CD4-positive, alpha-beta T cell treated with Interleukin-2 at 100 ng/mL for 4 hours (primary cell): ENCODE measurements around the gene LIPG.
A peak's percentile ranks its signal among the peaks of the same experiment; 100 is the strongest.

ENCODE experiments used
- DNase-seq: peaks from one replicate; pipeline ENCODE4 v3.0.0-alpha.2; 2020; ENCODE audit warnings: low spot score

LIPG gene

GRCh38 chr18:49546719-49547273 is 15.1 kb upstream of the LIPG start:
- no peak for DNase-seq

DNA sequence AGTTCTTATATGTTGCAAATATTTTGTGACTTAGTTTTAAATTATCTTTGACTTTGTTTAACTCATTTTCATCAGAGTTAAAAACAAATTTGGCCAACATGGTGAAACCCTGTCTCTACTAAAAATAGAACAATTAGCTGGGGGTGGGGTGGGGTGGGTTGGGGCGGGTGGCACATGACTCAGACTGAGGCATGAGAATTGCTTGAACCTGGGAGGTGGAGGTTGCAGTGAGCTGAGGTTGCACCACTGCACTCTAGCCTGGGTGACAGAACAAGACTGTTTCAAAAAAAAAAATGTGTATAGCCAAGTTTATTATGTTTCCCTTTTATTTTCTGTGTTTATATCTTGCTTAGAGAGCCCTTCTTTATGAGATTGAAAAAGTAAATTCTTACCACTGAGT is 14.2 kb upstream of the LIPG start:
- DNase-seq, result no peak

GRCh38 chr18:49548229-49548636 is 13.6 kb upstream of the LIPG start:
- DNase-seq, result no peak

- DNase-seq, result no peak
Observed at GRCh38 chr18:49550621-49551339, 11.1 kb upstream of the LIPG start.

GRCh38 chr18:49553003-49553402 is 8.9 kb upstream of the LIPG start:
- DNase-seq, result no peak

GRCh38 chr18:49555641-49556040 is 6.2 kb upstream of the LIPG start:
- no peak for DNase-seq

DNA sequence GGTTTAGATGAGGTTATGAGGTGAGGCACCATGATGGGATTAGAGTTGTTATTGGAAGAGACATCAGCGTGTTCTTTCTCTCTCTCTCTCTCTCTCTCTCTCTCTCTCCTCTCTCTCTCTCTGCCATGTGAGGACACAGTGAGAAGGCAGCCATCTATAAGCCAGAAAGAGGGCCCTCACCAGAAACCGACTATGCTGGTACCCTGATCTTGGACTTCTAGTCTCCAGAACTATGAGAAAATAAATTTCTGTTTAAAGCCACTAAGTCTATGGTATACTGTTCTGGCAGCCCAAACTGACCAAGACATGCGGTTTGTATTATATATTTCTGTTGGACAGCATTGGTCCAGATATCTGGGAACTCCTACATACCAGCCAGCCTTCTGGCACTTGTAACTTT is 3.5 kb upstream of the LIPG start:
- no peak for DNase-seq

DNA sequence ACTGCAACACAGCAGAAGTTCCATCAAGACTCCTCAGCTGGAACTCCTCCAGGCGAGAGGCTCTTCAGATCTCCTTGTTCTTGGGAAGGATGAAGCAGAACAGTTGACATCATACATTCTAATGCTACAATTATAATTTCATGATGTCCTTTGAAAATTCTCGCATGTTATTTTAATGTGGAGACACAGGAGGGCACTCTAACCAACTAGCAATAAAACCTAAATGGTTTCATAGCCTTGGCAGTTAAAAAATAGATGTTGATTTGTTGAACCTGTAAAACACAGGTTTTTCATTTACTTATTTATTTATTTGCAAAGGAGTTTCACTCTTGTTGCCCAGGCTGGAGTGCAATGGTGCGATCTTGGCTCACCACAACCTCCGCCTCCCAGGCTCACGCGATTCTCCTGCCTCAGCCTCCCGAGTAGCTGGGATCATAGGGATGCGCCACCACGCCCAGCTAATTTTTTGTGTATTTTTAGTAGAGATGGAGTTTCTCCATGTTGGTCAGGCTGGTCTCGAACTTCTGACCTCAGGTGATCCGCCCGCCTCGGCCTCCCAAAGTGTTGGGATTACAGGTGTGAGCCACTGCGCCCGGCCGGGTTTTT is 2.4 kb upstream of the LIPG start:
- DNase-seq, result peak; percentile 37

- no peak for DNase-seq
Observed at GRCh38 chr18:49560277-49560623, 1.6 kb upstream of the LIPG start.

GRCh38 chr18:49560624-49561288 is 1.1 kb upstream of the LIPG start:
- DNase-seq, result no peak

- DNase-seq, result no peak
Observed at GRCh38 chr18:49562481-49563129, 748 bp downstream of the LIPG start.

GRCh38 chr18:49563130-49563540 is 1.3 kb downstream of the LIPG start:
- no peak for DNase-seq

GRCh38 chr18:49563701-49564517 is 2.1 kb downstream of the LIPG start:
- no peak for DNase-seq

DNA sequence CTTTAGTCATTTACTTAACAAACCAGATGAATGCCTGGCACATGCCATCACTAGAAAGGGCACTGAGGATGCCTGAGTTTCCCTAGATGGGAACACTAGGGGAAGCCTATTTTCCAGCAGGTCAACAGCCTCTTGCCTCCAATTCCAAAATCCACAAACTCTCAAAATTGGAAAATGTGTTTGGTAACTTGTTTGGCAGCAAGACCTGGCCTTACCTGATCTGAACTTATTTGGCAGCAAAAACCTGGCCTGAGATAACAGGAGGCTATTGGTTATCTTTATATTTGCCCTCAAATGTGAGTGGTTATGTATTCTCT is 2.6 kb downstream of the LIPG start:
- DNase-seq, result no peak

- no peak for DNase-seq
Observed at GRCh38 chr18:49565101-49565500, 3.2 kb downstream of the LIPG start.

GRCh38 chr18:49565612-49566011 is 3.8 kb downstream of the LIPG start:
- DNase-seq, result no peak

- no peak for DNase-seq
Observed at GRCh38 chr18:49566217-49566770, 4.4 kb downstream of the LIPG start.

DNA sequence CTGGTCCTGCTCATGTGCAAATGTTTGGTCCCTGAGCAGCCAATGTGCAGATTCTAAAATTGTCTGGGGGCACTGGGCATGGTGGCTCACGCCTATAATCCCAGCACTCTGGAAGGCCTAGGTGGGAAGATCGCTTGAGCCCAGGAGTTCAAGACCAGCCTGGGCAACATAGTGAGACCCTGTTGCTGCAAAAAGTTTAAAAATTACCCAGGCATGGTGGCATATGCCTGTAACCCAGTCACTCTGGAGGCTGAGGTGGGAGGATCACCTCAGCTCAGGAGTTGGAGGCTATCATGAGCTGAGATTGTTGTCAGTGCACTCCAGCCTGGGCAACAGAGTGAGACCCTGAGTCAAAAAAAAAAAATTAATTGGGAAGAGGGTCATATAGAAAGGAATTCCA is 5.1 kb downstream of the LIPG start:
- DNase-seq, result no peak

- DNase-seq, result no peak
Observed at GRCh38 chr18:49569724-49570123, 7.9 kb downstream of the LIPG start.

DNA sequence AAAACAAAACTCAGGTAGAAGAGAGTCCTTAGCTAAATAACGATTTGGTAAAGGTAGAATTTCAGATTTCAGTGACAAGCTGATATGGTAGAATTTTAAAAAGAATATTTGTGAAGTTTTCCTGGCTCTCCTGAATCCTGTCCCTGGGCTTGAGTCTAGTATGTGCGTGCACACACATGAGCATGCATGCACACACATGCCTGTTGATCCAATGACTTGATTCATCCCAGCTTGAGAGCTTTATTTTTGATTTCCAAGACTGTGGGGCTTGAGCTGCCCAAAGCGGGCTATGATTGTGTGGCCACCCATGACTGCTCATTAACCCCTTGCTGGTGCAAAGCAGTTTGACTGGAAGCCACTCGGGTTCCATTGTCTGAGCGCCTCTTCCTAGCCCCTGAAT is 9.0 kb downstream of the LIPG start:
- DNase-seq, result no peak

DNA sequence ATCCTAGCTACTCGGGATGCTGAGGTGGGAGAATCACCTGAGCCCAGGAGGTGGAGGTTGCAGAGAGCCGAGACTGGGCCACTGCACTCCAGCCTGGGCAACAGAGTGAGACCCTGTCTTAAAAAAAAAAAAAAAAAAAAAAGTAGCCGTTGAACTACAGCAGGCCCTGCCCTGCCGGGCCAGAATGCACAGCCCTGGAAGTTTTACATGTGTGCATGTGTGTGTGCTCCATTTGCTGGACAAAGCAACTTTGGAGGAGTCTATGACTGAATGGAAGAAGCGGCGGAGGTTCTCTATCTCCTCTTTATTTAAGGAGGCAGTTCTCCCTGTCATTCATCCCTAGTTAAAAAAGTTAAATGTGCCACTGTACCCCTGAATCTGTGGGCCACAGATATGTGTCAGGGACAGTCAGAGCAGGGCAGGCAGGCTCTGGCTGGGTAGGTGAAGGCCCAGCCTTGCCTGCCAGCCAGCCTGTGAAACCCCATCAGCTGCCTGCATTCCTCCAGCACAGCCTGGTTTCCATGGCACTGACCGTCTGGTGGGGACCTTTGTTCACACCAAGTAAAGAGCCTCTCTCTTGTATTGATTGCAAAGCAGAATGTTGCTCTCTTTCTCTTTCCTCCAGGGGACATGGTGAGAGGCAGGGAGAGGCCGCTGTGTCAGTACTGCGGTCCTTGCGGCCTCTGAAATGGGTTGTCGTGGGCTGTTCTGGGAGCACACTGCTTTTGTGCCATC is 10.9 kb downstream of the LIPG start:
- DNase-seq, result no peak
